ENCODE data around the gene NRTN.

Gene NRTN

GRCh38 chr19:5817218-5817617, 12.4 kb downstream of the NRTN start:
- no peak for FAIRE-seq

GRCh38 chr19:5818594-5818993, 13.7 kb downstream of the NRTN start:
- FAIRE-seq, result no peak

DNA sequence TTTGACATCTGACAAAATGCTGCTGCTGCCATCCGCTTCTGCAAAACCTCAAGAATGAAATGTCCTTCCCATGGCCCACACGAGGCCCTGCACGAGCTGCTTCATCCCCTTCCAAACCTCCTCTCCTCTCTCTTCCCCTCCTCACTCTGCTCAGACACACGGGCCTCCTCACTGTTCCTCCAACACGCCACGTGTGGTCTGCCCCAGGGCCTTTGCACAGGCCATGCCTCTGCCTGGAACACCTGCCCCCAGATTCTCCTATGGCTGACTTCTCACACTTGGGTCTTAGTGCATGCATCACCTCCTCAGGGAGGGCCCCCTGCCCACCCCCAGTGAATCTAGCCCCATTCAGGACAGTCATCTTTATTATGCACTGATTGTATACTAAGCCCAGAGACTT, 15.9 kb downstream of the NRTN start:
- no peak for FAIRE-seq

DNA sequence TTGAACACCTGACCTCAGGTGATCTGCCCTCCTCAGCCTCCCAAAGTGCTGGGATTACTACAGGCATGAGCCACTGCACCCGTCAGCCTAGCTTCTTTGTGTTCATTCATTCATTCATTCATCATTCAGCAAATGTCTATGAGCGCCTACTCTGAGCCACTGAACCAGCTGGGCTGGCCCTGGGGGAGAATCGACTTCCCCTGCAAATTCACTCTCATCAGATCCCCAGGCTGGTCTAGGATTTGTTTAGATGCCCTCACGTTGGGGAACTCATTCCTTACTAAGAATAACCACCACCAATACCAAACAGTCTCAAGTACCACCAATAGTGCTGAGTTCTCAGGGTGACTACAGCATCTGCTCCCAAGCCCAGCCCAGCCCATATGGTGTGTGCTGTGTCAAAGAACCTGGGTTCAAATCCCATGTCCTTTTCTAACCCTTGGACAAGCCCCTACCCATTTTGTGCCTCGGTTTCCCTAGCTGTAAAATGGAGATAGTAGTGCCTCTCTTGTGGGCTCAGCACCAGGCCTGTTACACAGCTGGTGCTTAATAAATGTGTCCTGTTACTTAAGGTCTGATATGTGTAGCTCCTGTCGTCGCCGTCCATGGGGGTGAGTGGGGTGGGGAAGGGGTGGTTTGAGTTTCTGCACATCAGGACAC, 16.8 kb downstream of the NRTN start:
- no peak for FAIRE-seq

GRCh38 chr19:5822181-5822844, 17.4 kb downstream of the NRTN start:
- FAIRE-seq, result no peak

- no peak for FAIRE-seq
These were observed 18.9 kb downstream of the NRTN start for GRCh38 chr19:5823579-5824281.

DNA sequence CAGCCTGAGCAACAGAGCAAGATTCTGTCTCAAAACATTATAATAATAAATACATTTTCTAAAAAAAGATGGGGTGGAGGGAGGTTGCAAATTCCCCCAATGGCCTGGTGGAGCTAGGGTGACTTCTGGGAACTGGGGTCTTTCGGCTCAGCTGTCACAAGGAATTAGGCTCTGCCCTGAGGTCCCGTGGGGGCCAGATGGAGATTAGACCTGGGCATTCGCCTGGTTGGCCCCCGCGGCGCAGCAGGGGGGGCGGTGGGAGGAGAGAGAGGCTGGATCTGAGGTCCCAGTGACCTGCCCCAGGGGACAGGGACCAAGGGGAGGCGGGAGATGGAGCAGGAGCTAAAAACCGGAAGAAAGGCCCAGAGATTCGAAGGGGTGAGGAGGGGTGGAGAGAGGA, 19.9 kb downstream of the NRTN start:
- no peak for FAIRE-seq

DNA sequence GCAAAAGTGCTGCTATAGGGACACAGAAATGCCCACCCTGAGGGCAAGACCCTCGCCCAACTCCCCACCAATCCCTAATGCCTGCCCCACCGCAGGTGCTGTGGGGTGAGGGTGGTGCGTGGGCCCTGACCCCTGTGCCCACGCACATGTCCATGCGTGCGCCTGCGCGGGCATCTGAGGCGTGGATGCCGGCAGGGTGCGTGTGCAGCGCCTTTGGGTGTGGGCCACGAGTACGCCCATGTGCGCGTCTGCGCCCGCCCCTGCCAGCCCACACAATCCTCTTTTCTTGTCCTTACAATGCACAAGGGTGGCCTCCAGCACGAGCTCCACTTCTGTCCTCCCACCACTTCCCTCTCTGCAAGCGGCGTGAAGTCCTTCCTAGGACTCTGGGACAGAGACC, 20.3 kb downstream of the NRTN start:
- no peak for FAIRE-seq

DNA sequence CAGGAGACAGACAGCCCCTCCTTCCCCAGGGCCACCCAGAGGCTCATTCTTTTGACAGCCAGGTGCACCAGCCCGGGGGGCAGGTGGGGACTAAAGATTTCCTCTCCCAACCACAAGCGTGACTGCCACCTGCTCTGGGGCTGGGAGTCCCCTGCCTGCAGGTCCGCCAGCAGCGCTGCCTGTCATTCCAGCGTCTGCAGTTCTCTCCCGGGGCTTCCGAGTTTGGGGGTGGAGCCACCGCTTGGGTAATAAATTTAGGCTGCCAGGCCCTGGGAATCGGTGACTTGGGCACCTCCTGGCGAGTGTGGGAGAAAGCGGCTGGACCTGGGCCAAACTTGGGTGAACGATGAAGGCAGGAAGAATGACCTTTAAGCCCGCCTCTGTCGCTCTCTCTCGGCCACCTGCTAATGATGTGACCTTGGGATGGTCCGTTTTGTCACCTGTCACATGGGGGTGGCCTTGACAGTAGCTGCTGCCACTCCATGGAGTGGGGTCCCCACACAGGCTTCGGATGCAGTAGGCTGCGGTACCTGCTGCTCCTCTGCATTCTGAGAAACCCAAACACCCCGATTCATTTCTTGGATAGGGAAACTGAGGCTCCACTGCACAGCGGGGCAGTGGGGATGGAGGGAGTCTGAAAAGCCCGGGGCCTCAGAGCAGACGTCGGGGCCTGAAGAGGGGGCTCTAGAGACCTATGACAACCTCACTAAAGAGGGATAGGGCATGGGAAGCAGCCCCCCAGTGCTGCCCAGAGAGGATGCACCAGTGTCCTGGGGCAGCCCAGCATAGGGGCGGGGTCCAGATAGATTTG, 21.9 kb downstream of the NRTN start:
- FAIRE-seq, result no peak

- FAIRE-seq, result no peak
These were observed 22.5 kb downstream of the NRTN start for GRCh38 chr19:5827342-5827890.

DNA sequence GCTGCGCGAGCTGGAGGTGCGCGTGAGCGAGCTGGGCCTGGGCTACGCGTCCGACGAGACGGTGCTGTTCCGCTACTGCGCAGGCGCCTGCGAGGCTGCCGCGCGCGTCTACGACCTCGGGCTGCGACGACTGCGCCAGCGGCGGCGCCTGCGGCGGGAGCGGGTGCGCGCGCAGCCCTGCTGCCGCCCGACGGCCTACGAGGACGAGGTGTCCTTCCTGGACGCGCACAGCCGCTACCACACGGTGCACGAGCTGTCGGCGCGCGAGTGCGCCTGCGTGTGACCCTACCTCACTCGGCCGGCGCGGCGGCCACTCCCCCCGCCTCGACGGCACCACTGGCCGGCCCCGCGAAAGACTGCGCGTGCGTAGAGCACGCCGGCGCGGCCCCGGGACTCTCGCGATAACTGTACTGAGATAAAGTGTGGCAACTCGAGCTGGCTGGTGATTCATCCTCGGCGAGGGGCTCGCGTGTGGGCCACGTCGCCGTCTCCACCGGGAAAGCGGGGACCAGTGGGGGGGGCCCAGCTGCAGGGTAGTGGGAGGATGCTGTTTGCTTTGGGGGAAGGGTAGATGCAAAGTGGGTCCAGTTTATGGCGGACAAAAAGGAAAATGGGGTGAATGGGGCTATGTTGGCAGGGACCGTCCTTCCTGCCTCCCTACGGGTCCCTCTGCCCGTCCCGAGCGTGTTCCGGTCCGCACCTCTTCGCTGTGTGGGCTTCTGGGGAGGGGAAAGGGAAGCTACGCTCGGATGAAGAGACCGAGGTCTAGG, 23.2 kb downstream of the NRTN start:
- no peak for FAIRE-seq

GRCh38 chr19:5828661-5829566, 24.0 kb downstream of the NRTN start:
- FAIRE-seq, result no peak

DNA sequence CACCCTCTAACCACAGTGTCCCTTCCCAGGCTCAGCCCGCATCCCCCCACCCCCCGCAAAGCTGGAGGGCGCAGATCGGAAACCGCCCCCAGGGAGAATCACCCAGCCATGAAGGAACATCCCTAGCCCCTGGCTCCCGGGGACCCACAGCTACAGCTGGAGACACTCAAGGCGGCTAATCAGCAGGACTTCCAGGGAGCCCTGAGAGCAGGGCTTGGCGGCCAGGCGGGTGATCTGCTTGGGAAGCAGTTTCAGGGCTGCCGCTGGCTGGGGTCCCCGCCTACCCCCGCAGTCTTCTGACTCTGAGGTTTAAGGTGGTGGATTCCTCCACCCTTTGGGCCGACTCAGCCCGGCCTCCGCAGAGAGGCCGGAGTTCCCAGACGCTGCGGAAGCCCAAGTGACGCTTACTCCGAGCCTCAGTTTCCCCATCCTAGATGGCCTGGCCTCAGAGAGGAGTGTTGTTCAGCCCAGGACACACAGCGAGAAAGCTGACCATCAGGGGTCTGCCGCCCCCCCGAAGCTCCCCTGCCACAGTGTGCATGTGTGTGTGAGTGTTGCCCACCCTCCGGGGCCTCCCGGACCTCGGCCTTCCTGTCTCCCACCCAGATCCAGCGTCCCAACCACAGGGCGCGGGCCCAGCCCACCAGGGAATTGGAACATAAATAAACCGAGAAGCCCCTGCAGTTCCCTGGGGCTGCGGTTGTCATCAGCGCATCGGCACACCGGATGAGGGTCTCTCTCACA, 24.9 kb downstream of the NRTN start:
- FAIRE-seq, result no peak

GRCh38 chr19:5831159-5831558, 26.3 kb downstream of the NRTN start:
- no peak for FAIRE-seq

- no peak for FAIRE-seq
These were observed 27.2 kb downstream of the NRTN start for GRCh38 chr19:5832061-5832460.

DNA sequence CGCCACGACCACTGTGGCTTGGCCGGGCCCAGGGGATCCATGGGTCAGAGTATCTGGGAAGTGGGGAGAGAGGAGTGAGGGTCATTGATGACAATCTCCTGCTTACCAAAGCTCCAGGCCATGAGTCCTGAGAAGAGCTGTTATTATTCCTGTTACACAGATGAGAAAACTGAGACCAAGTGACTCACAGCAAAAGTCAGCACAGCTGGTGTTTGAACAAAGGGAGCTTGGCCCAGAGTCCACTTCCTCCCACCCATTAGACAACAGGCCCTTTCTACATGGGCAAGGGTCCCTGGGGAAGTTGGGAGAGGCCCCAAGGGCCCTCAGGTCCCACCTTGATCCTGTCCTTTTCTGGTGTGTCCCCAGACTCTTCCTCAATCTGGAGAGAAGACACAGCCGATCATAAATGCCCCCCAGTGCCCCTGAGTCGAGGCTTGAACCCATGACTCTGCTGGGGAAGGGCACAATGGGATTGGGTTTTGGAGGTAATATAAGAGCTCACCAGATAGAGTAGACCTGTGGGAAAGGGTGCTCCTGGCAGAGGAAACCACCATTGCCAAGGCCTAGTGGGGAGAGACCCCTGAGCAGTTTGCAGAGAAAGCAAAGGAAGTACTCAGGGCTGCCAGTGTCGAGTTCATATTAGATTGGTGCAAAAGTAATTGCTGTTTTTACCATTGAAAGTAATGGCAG, 27.8 kb downstream of the NRTN start:
- FAIRE-seq, result no peak

DNA sequence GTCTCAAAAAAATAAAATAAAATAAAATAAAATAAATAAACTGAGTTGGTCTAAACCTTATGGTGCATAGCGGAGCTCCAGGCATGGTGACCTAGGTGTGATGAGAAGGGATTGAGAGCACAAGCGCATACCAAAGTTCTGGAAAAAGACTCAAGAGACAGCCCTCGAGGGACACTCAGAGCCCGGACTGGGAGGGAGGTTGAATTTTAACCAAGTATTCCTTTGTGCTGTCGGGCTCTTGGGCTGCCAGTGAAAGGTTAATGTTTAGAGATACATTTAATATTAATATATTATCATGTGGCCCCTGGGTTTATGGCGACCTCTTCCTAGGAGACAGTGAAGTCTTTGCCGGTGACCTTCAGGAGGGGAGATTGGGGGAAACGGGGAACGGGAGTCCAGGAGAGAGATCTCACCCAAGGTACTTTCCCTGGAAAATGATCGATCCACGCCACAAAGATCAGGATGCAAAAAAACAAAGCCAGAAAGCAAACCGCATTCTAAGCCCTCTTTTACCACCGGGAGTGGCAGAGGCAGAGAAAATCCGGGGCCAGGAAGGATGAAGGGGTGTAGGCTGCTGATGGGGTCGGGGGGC, 33.0 kb downstream of the NRTN start:
- no peak for FAIRE-seq

DNA sequence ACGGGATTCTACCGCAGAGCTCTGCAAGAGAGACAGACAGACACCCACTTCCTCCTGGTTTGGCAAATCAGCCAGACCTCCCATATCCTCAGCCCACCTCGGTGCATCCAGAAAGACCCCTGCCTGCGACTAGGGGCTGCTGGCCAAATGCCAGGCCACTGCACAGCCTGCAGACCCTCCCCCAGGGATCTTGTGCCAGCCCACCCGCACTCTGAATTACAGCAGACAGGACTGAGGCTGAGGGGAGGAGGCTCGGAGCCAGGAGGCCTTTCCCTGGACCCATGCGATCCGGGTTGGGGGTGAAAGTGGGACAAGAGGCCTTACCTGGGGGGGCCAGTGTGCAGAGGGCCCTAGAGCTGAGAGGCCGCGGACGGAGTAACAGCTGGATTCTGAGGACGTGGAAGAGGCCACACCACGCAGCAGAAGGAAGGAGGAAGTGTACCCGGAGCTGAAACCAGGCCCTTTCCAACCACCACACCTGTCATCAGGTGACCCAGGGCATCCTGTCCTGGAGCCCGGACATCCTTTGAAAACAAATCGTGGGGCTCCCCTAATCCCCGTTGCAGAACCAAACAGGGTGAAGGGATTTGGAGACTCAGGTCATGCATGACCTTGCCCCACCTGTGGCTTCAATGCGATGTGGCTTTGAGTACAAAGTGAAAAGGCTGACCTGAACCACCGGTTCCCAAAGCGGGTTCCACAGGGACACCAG, 33.6 kb downstream of the NRTN start:
- no peak for FAIRE-seq

Measured in A204.1 (cell line).